AG09309 (cell line): ENCODE results near the gene HIVEP3.

Experiments
- DNase-seq: peaks from one replicate; pipeline ENCODE4 v3.0.0-alpha.2; 2010; ENCODE audit warnings: low read depth
- H3K4me3 ChIP-seq: 2 replicates; pipeline ENCODE4 v1.5.1; 2011; ENCODE audit warnings: mild to moderate bottlenecking, low read depth, low read length, moderate library complexity; ENCODE audit not compliant: control insufficient read depth
- TF ChIP-seq, protein P1 (sequence below): IDR thresholded peaks from 2 replicates; pipeline ENCODE4 v1.5.1; 2011; ENCODE audit warnings: mild to moderate bottlenecking, low read depth, low read length, inconsistent platforms; ENCODE audit not compliant: insufficient read depth, control insufficient read depth; ENCODE audit errors: missing control alignments

The HIVEP3 gene

DNA sequence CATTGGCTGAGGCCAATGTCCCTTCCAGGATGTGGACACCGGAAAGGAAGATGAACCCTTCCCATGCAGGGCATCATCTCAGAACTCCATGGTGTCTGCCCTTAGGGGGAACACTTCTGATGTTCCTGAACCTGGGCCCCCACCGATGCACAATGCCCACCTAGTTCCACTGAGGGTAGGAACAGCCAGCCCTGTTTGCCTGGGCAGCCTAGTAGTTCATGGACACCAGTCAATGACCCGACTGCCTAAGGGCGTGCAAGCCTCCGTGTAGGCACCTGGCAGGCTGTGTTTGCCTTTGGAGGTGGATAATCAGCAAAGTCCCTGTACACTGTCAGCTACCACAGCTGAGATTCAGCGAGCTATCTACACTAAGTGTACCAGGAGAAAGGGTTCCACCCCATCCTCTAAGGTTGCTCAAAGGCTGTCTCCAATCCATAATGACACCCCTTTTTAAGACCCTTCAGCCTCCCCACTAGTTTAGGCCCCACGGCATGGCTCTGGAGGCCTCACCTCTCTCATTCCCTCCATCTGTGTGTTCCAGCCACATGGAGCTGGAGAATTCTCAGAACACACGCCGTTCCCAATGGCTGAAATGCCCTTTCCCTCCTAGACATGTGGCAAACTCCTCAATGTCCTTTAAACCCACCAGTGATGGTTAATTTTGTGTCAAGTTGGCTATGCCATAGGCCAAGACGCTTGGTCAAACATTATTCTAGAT lies 309.4 kb downstream of the HIVEP3 start:
- DNase-seq: no peak
- no peak overlapping the region for H3K4me3 ChIP-seq
- TF ChIP-seq, protein P1, sequence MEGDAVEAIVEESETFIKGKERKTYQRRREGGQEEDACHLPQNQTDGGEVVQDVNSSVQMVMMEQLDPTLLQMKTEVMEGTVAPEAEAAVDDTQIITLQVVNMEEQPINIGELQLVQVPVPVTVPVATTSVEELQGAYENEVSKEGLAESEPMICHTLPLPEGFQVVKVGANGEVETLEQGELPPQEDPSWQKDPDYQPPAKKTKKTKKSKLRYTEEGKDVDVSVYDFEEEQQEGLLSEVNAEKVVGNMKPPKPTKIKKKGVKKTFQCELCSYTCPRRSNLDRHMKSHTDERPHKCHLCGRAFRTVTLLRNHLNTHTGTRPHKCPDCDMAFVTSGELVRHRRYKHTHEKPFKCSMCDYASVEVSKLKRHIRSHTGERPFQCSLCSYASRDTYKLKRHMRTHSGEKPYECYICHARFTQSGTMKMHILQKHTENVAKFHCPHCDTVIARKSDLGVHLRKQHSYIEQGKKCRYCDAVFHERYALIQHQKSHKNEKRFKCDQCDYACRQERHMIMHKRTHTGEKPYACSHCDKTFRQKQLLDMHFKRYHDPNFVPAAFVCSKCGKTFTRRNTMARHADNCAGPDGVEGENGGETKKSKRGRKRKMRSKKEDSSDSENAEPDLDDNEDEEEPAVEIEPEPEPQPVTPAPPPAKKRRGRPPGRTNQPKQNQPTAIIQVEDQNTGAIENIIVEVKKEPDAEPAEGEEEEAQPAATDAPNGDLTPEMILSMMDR: no peak

GRCh38 chr1:41608211-41608610 lies 310.5 kb downstream of the HIVEP3 start:
- TF ChIP-seq, protein P1: no peak
- DNase-seq: no peak
- H3K4me3 ChIP-seq: no peak overlapping the region

DNA sequence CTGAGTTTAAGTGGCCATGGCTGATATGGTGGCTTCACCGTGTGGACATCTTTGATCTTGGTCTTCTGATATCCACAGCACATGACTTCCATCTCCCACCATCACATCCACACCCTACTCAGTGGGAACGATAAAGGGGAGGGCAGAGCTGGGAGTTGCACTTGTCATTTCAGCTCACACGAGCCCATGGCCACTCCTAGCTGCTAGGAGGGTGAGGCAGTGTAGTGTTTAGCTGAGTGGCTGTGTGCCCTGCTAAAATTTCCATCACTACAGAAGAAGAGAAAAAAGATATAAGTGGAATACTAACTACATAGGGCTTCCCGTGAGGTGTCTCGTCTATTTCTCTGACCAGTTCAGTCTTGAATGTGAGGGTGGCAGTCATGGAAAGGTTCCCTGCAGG lies 310.9 kb downstream of the HIVEP3 start:
- TF ChIP-seq, protein P1: no peak
- H3K4me3 ChIP-seq: no peak overlapping the region
- DNase-seq: no peak

DNA sequence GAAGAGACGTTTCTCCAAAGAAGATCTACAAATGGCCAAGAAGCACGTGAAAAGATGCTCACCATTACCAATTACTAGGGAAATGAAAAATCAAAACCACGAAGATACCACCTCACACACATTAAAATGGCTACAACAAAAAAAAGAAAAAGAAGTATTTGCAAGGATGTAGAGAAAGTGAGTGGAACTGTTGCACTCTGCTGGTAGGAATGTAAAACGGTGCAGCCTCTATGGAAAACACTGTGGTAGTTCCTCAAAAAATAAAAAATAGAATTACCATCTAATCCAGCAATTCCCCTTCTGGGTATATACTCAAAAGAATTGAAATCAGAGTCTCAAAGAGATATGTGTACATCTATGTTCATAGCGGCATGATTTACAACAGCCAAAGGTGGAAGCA lies 318.8 kb downstream of the HIVEP3 start:
- DNase-seq: no peak
- TF ChIP-seq, protein P1: peak; percentile 50
- no peak overlapping the region for H3K4me3 ChIP-seq

GRCh38 chr1:41598325-41598724 lies 320.4 kb downstream of the HIVEP3 start:
- DNase-seq: no peak
- no peak overlapping the region for H3K4me3 ChIP-seq
- TF ChIP-seq, protein P1: no peak

GRCh38 chr1:41592451-41593125 lies 326.1 kb downstream of the HIVEP3 start:
- TF ChIP-seq, protein P1: no peak
- no peak for DNase-seq
- H3K4me3 ChIP-seq: no peak overlapping the region
